HCT116 (cell line): Measurements from ENCODE around the gene GABRR3. TPM values are rescaled to one million over a fixed set of nuclear protein-coding genes. Genes with fewer than 3 reads are reported as not detected.

Experiments
- ATAC-seq: fragments of 200-7000 bp; cut with Tn5 transposase; 2 replicates; pipeline ENCODE4 v1.9.1; 2020; ENCODE audit warnings: mild to moderate bottlenecking, moderate library complexity
- BruUV-seq: library from RNA; stranded (reverse); fragments of 400-500 nt; replicated peaks from 2 replicates; lab custom pipeline; 2021; lab: Mats Ljungman, UMichigan
- CTCF ChIA-PET: fragments of 300-600 bp; sonication (Branson Sonifier 250); formaldehyde crosslinking; loops from one replicate; lab custom pipeline; 2021; ENCODE audit warnings: antibody characterized with exemption; lab: Charles Lee
- POLR2A ChIA-PET: fragments of 300-600, 350-600 bp; sonication (Branson Sonifier 250); formaldehyde crosslinking; loops from one replicate; lab custom pipeline; 2021; ENCODE audit warnings: antibody characterized with exemption; lab: Charles Lee
- RAD21 ChIA-PET, 2 experiments: fragments of 300-600 bp; sonication (Branson Sonifier 250); formaldehyde crosslinking; loops; one replicate each; lab custom pipeline; 2023; ENCODE audit warnings: low total read pairs in 2 of 2; ENCODE audit not compliant: uncharacterized antibody in 2 of 2, unreplicated experiment in 2 of 2, low non-redundant PET in 1 of 2; lab: Charles Lee
- DNase-seq: peaks from one replicate; pipeline ENCODE4 v3.0.0-alpha.2; 2010; ENCODE audit warnings: low read depth, low spot score
- H2AFZ ChIP-seq: fragments of 200-600 bp; shearing (Covaris generic), sonication (generic); 2 replicates; pipeline ENCODE4 v1.6.1; 2017; ENCODE audit warnings: low read depth, mixed run types, mixed read lengths, antibody characterized with exemption, low read length; ENCODE audit not compliant: poor library complexity, severe bottlenecking
- H3K27ac ChIP-seq: 2 replicates; pipeline ENCODE4 v1.5.1; 2012; ENCODE audit warnings: low read depth, low read length
- H3K27me3 ChIP-seq: fragments of 200-600 bp; sonication (generic); 2 replicates; pipeline ENCODE4 v1.6.1; 2016; ENCODE audit warnings: mixed run types, low read length, mixed read lengths; ENCODE audit not compliant: insufficient read depth
- H3K36me3 ChIP-seq, 2 experiments: fragments of 200-500 bp in 1 of 2; fragments of 200-600 bp in 1 of 2; sonication (Bioruptor generic) in 1 of 2; sonication (generic) in 1 of 2; 2 replicates each; pipeline versions ENCODE4 v1.5.1 to v1.6.1; 2014 to 2016; ENCODE audit warnings: low read length in 2 of 2, inconsistent platforms in 1 of 2, mixed read lengths in 1 of 2, mixed run types in 1 of 2; ENCODE audit not compliant: insufficient read depth in 2 of 2, control insufficient read depth in 1 of 2
- H3K4me1 ChIP-seq, 2 experiments: fragments of 200-600 bp in 1 of 2; sonication (generic) in 1 of 2; 2 replicates each; pipeline versions ENCODE4 v1.5.1 to v1.6.1; 2012 to 2017; ENCODE audit warnings: low read length in 2 of 2, inconsistent platforms in 1 of 2, mild to moderate bottlenecking in 1 of 2, mixed read lengths in 1 of 2, mixed run types in 1 of 2, moderate library complexity in 1 of 2; ENCODE audit not compliant: insufficient read depth in 2 of 2, control insufficient read depth in 1 of 2
- H3K4me2 ChIP-seq: fragments of 200-600 bp; sonication (generic); 2 replicates; pipeline ENCODE4 v1.6.1; 2017; ENCODE audit warnings: mixed run types, low read length, mixed read lengths
- H3K4me3 ChIP-seq, 2 experiments: fragments of 200-600 bp in 1 of 2; sonication (generic) in 1 of 2; replicated peaks in 1 of 2; 2 replicates each; pipeline ENCODE4 v1.5.1; 2011 to 2016; ENCODE audit warnings: low read length in 2 of 2, control low read depth in 1 of 2, low read depth in 1 of 2, mild to moderate bottlenecking in 1 of 2, mixed read lengths in 1 of 2, mixed run types in 1 of 2
- H3K79me2 ChIP-seq: fragments of 200-600 bp; sonication (generic); 2 replicates; pipeline ENCODE4 v1.6.1; 2017; ENCODE audit warnings: mild to moderate bottlenecking, mixed run types, low read length, moderate library complexity, mixed read lengths; ENCODE audit not compliant: insufficient read depth
- H3K9ac ChIP-seq: fragments of 200-600 bp; sonication (generic); 2 replicates; pipeline ENCODE4 v1.6.1; 2016; ENCODE audit warnings: low read length, mixed read lengths
- H3K9me2 ChIP-seq: fragments of 200-600 bp; sonication (generic), shearing (Covaris generic); 2 replicates; pipeline ENCODE4 v1.6.1; 2017; ENCODE audit warnings: mixed run types, mild to moderate bottlenecking, moderate library complexity; ENCODE audit not compliant: insufficient read depth
- H3K9me3 ChIP-seq, 2 experiments: fragments of 200-500 bp in 1 of 2; fragments of 200-600 bp in 1 of 2; sonication (Bioruptor generic) in 1 of 2; sonication (generic) in 1 of 2; 2 replicates each; pipeline ENCODE4 v1.6.1; 2014 to 2017; ENCODE audit warnings: low read length in 2 of 2, mixed read lengths in 2 of 2, inconsistent platforms in 1 of 2, low read depth in 1 of 2, mild to moderate bottlenecking in 1 of 2, mixed run types in 1 of 2, moderate library complexity in 1 of 2; ENCODE audit not compliant: control insufficient read depth in 1 of 2, insufficient read depth in 1 of 2
- H4K20me1 ChIP-seq: fragments of 200-600 bp; sonication (generic), shearing (Covaris generic); 2 replicates; pipeline ENCODE4 v1.6.1; 2017; ENCODE audit warnings: mixed run types, mild to moderate bottlenecking, moderate library complexity; ENCODE audit not compliant: insufficient read depth
- CBX3 ChIP-seq: IDR thresholded peaks from 2 replicates; pipeline ENCODE4 v1.6.1; 2012; ENCODE audit warnings: low read depth
- POLR2AphosphoS5 ChIP-seq: IDR thresholded peaks from 2 replicates; pipeline ENCODE4 v1.6.1; 2011; ENCODE audit warnings: mild to moderate bottlenecking, low read depth, low read length, moderate library complexity
- ZBTB33 ChIP-seq: IDR thresholded peaks from 2 replicates; pipeline ENCODE4 v1.6.1; 2011; ENCODE audit warnings: mild to moderate bottlenecking, low read length, moderate library complexity; ENCODE audit not compliant: insufficient replicate concordance; ENCODE audit errors: extremely low read depth
- ZFX ChIP-seq: fragments of 450-650 bp; IDR thresholded peaks from 2 replicates; pipeline ENCODE4 v1.6.1; 2017
- intact Hi-C: fragments of 100-400 bp; cut with micrococcal nuclease; formaldehyde crosslinking; loops from 2 replicates; pipeline ENCODE4 v1.10.0; 2022
- total RNA-seq: library from RNA; stranded (reverse); gene quantifications from one replicate; pipeline ENCODE4 v1.2.1, GENCODE V29; 2021; ENCODE audit not compliant: unreplicated experiment
- TF ChIP-seq, protein P1 (sequence below): IDR thresholded peaks from 2 replicates; pipeline ENCODE4 v1.6.1; 2012

Gene GABRR3
- total RNA-seq, 1 experiment from 2014 or later, result not detected

- intact Hi-C loops, result loop anchor here (5.0 kb wide), 1 partner anchor 151 kb away; the partner anchor contains the start of gene CRYBG3
- DNase-seq, result no peak
- ChIA-PET POLR2A (no interaction called here), CTCF (no interaction called here), RAD21 (no interaction called here)
- Histone ChIP-seq H3K79me2 (peaks cover 38% of the 10 kb centered on the region), H3K36me3 (no peaks in the 10 kb centered on the region), H3K27ac (peak overlapping the region; percentile 9; the same call in 1 of the 2 replicates), H3K9me3 (no peaks in the 10 kb centered on the region), H3K9me2 (no peaks in the 10 kb centered on the region), H3K27me3 (no peaks in the 10 kb centered on the region), H2AFZ (no peak overlapping the region), H3K4me1 (peaks cover 6 to 19% of the 10 kb centered on the region in 2 experiments), H3K9ac (peak overlapping the region; percentile 81), H4K20me1 (no peaks in the 10 kb centered on the region), H3K4me2 (peak overlapping the region; percentile 75), H3K4me3 (peak overlapping the region; percentile 64 to 75)
- TF ChIP-seq CBX3 (no peak), ZBTB33 (no peak), POLR2AphosphoS5 (no peak), ZFX (no peak)
- TF ChIP-seq, protein P1, sequence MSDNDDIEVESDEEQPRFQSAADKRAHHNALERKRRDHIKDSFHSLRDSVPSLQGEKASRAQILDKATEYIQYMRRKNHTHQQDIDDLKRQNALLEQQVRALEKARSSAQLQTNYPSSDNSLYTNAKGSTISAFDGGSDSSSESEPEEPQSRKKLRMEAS, result no peak
- no TSS peak for BruUV-seq
- ATAC-seq, result no peak
Observed at GRCh38 chr3:97972976-97973375, 62.1 kb downstream of the GABRR3 start.
